Measurements from ENCODE around the gene AATF.

The AATF gene

DNA sequence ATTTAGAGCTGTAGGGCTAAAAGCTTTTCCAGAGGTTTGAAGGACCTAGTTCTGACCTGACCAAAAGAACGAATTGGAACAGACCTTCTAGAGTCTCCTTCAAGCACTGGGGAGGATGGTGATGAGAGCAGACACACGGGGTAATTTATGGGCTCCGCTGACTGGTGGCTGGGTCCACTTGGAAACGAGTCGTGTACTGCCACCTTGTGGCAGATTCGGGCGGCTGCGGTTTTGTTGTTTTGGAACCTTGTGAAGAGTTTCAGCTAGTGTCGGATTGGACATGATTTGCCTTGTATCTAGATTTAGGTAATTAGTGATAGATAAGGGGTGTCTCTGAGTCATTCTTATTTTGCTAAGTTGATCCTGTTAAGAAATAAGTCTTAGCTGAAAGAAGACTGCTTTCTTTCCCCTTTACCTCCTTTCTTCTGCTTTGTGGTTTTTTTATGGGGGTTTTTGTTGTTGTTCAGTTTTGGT, 98.9 kb downstream of the AATF start:
- peaks cover 9 to 14% of the 10 kb centered on the region in 2 experiments for H3K4me1 ChIP-seq (ENCODE audit: control insufficient read depth in 1 of 2, insufficient read depth in 2 of 2, low read length in 2 of 2)
- no peaks in the 10 kb centered on the region for H3K27me3 ChIP-seq (ENCODE audit: insufficient read depth, low read length)
- DNase-seq = peak; percentile 81 to 92
- no peak overlapping the region for H3K4me3 ChIP-seq (ENCODE audit: low read depth, low read length)
- H3K36me3 ChIP-seq (ENCODE audit: control insufficient read depth in 1 of 2, insufficient read depth in 2 of 2, low read length in 2 of 2) = peaks cover 7 to 10% of the 10 kb centered on the region in 2 experiments
- no peaks in the 10 kb centered on the region for H3K79me1 ChIP-seq (ENCODE audit: low read length)
- no peak overlapping the region for H3K18ac ChIP-seq (ENCODE audit: low read length)
- H3K27ac ChIP-seq (ENCODE audit: low read depth, low read length) = no peak overlapping the region
- H3K4me2 ChIP-seq (ENCODE audit: low read length) = no peak overlapping the region
- H2BK120ac ChIP-seq (ENCODE audit: insufficient read depth, low read length, poor library complexity) = no peak overlapping the region
- H2BK12ac ChIP-seq (ENCODE audit: low read length) = no peak overlapping the region
- no peak overlapping the region for H4K91ac ChIP-seq (ENCODE audit: low read depth, low read length)
- no peak overlapping the region for H3K4ac ChIP-seq (ENCODE audit: low read depth, low read length)
- no peak overlapping the region for H3K14ac ChIP-seq (ENCODE audit: low read length)
- no peak overlapping the region for H2BK5ac ChIP-seq (ENCODE audit: low read depth, low read length, poor library complexity)
- no peaks in the 10 kb centered on the region for H3K79me2 ChIP-seq (ENCODE audit: control insufficient read depth, insufficient read depth, low read length, poor library complexity)
- no peaks in the 10 kb centered on the region for H3K9me3 ChIP-seq (ENCODE audit: insufficient read depth, low read depth, low read length)
- WGBS (ENCODE audit: extremely low coverage, insufficient coverage, insufficient read length) = no CpG with 5 or more reads among the region's 9 CpGs
- no peak overlapping the region for H4K12ac ChIP-seq (ENCODE audit: low read depth, low read length)
- H4K8ac ChIP-seq (ENCODE audit: low read depth, low read length) = no peak overlapping the region
- H2AFZ ChIP-seq (ENCODE audit: insufficient read depth, low read length, poor library complexity) = no peak overlapping the region
- H2AK5ac ChIP-seq (ENCODE audit: low read length) = no peak overlapping the region
- H3K23ac ChIP-seq (ENCODE audit: low read length) = no peak overlapping the region
- no peak overlapping the region for H3K9ac ChIP-seq (ENCODE audit: low read length)

DNA sequence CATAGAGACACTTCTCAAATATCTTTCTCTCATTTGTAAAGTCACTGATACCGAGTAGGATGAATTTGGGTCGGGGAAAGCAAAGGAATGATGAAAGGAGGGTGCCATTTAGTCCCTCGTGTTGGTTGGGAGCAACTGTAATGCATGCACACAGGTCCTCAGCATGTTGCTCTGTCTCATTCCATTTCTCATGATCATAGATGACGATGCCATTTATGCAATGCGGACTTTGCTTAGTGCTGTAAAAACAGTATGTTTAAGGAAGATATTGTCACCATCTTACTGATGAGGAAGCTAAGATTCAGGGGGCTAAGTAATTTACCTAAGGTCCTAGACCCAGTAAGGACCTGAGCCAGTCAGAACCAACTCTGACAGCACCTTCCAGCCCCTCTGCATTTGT, 100.1 kb downstream of the AATF start:
- Histone ChIP-seq H3K27ac (ENCODE audit: low read depth, low read length) (no peak overlapping the region), H3K4me3 (ENCODE audit: low read depth, low read length) (no peak overlapping the region), H3K9me3 (ENCODE audit: insufficient read depth, low read depth, low read length) (no peaks in the 10 kb centered on the region), H3K36me3 (ENCODE audit: control insufficient read depth in 1 of 2, insufficient read depth in 2 of 2, low read length in 2 of 2) (peaks cover 5 to 8% of the 10 kb centered on the region in 2 experiments), H4K8ac (ENCODE audit: low read depth, low read length) (no peak overlapping the region), H3K4me1 (ENCODE audit: control insufficient read depth in 1 of 2, insufficient read depth in 2 of 2, low read length in 2 of 2) (peaks cover 9 to 11% of the 10 kb centered on the region in 2 experiments), H3K4ac (ENCODE audit: low read depth, low read length) (no peak overlapping the region), H3K79me2 (ENCODE audit: control insufficient read depth, insufficient read depth, low read length, poor library complexity) (no peaks in the 10 kb centered on the region), H3K9ac (ENCODE audit: low read length) (no peak overlapping the region), H2BK120ac (ENCODE audit: insufficient read depth, low read length, poor library complexity) (no peak overlapping the region), H2AK5ac (ENCODE audit: low read length) (no peak overlapping the region), H3K79me1 (ENCODE audit: low read length) (no peaks in the 10 kb centered on the region), H3K23ac (ENCODE audit: low read length) (no peak overlapping the region), H2BK5ac (ENCODE audit: low read depth, low read length, poor library complexity) (no peak overlapping the region), H2AFZ (ENCODE audit: insufficient read depth, low read length, poor library complexity) (no peak overlapping the region), H4K91ac (ENCODE audit: low read depth, low read length) (no peak overlapping the region), H3K4me2 (ENCODE audit: low read length) (no peak overlapping the region), H3K14ac (ENCODE audit: low read length) (no peak overlapping the region), H3K27me3 (ENCODE audit: insufficient read depth, low read length) (no peaks in the 10 kb centered on the region), H2BK12ac (ENCODE audit: low read length) (no peak overlapping the region), H4K12ac (ENCODE audit: low read depth, low read length) (no peak overlapping the region), H3K18ac (ENCODE audit: low read length) (no peak overlapping the region)
- DNase-seq = peak; percentile 51 to 67
- no CpG with 5 or more reads among the region's 5 CpGs for WGBS (ENCODE audit: extremely low coverage, insufficient coverage, insufficient read length)

DNA sequence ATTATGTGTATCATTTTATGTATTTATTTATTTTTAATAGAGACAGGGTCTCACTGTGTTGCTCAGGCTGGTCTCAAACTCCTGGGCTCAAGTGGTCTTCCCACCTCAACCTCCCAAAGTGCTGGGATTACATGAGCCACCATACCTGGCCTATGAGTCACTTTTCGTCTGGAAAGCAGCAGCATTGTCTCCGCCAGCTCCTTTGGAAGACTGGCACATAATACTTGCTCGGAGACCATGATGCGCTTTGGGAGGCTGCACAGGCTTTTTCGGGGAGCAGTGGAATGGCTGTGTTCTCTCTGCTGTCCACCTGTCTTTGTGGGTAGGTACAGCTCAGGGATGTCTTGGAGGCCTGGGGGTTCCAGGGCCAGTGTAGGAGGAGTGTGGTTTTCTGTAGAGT, 102.2 kb downstream of the AATF start:
- H3K4me1 ChIP-seq (ENCODE audit: control insufficient read depth in 1 of 2, insufficient read depth in 2 of 2, low read length in 2 of 2) = peaks cover 9% of the 10 kb centered on the region in 2 experiments
- H2AFZ ChIP-seq (ENCODE audit: insufficient read depth, low read length, poor library complexity) = no peak overlapping the region
- H3K4me2 ChIP-seq (ENCODE audit: low read length) = peak overlapping the region; percentile 24
- DNase-seq = peak in 1 of 2 donors; percentile 44
- no peak overlapping the region for H3K18ac ChIP-seq (ENCODE audit: low read length)
- H3K4me3 ChIP-seq (ENCODE audit: low read depth, low read length) = no peak overlapping the region
- peaks cover 5 to 14% of the 10 kb centered on the region in 2 experiments for H3K36me3 ChIP-seq (ENCODE audit: control insufficient read depth in 1 of 2, insufficient read depth in 2 of 2, low read length in 2 of 2)
- H2AK5ac ChIP-seq (ENCODE audit: low read length) = no peak overlapping the region
- H3K14ac ChIP-seq (ENCODE audit: low read length) = no peak overlapping the region
- no peak overlapping the region for H3K4ac ChIP-seq (ENCODE audit: low read depth, low read length)
- no peak overlapping the region for H3K9ac ChIP-seq (ENCODE audit: low read length)
- no peak overlapping the region for H2BK120ac ChIP-seq (ENCODE audit: insufficient read depth, low read length, poor library complexity)
- H3K9me3 ChIP-seq (ENCODE audit: insufficient read depth, low read depth, low read length) = no peaks in the 10 kb centered on the region
- H3K27me3 ChIP-seq (ENCODE audit: insufficient read depth, low read length) = no peaks in the 10 kb centered on the region
- no CpG with 5 or more reads among the region's 5 CpGs for WGBS (ENCODE audit: extremely low coverage, insufficient coverage, insufficient read length)
- H3K23ac ChIP-seq (ENCODE audit: low read length) = no peak overlapping the region
- no peak overlapping the region for H2BK12ac ChIP-seq (ENCODE audit: low read length)
- no peaks in the 10 kb centered on the region for H3K79me1 ChIP-seq (ENCODE audit: low read length)
- no peak overlapping the region for H4K12ac ChIP-seq (ENCODE audit: low read depth, low read length)
- H3K79me2 ChIP-seq (ENCODE audit: control insufficient read depth, insufficient read depth, low read length, poor library complexity) = no peaks in the 10 kb centered on the region
- no peak overlapping the region for H4K8ac ChIP-seq (ENCODE audit: low read depth, low read length)
- H4K91ac ChIP-seq (ENCODE audit: low read depth, low read length) = no peak overlapping the region
- no peak overlapping the region for H3K27ac ChIP-seq (ENCODE audit: low read depth, low read length)
- H2BK5ac ChIP-seq (ENCODE audit: low read depth, low read length, poor library complexity) = no peak overlapping the region

DNA sequence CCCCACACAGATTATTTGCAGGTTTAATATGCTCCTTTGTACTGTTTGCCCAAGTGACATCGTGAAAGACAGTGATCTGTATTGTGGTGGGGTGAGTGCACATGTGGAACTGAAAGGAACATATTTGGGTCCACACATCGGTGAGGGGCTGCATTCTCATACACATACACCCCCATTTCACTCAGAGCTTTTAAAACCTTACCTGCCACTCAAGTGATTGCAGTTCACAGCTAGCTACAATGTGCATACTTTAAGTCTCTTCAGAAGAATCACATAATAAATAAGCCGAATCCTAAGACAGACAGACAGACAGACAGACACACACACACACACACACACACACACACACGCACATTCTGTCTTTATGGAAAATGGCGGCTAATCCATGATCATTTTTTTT, 102.6 kb downstream of the AATF start:
- Histone ChIP-seq H3K36me3 (ENCODE audit: control insufficient read depth in 1 of 2, insufficient read depth in 2 of 2, low read length in 2 of 2) (peaks cover 5 to 14% of the 10 kb centered on the region in 2 experiments), H3K14ac (ENCODE audit: low read length) (no peak overlapping the region), H3K79me2 (ENCODE audit: control insufficient read depth, insufficient read depth, low read length, poor library complexity) (no peaks in the 10 kb centered on the region), H4K12ac (ENCODE audit: low read depth, low read length) (no peak overlapping the region), H3K18ac (ENCODE audit: low read length) (no peak overlapping the region), H3K9me3 (ENCODE audit: insufficient read depth, low read depth, low read length) (no peaks in the 10 kb centered on the region), H3K23ac (ENCODE audit: low read length) (no peak overlapping the region), H3K27me3 (ENCODE audit: insufficient read depth, low read length) (no peaks in the 10 kb centered on the region), H2BK12ac (ENCODE audit: low read length) (no peak overlapping the region), H2AK5ac (ENCODE audit: low read length) (no peak overlapping the region), H4K91ac (ENCODE audit: low read depth, low read length) (no peak overlapping the region), H3K4me2 (ENCODE audit: low read length) (peak overlapping the region; percentile 24), H4K8ac (ENCODE audit: low read depth, low read length) (no peak overlapping the region), H2AFZ (ENCODE audit: insufficient read depth, low read length, poor library complexity) (no peak overlapping the region), H3K4me3 (ENCODE audit: low read depth, low read length) (no peak overlapping the region), H2BK5ac (ENCODE audit: low read depth, low read length, poor library complexity) (no peak overlapping the region), H3K79me1 (ENCODE audit: low read length) (no peaks in the 10 kb centered on the region), H3K27ac (ENCODE audit: low read depth, low read length) (no peak overlapping the region), H3K9ac (ENCODE audit: low read length) (no peak overlapping the region), H3K4me1 (ENCODE audit: control insufficient read depth in 1 of 2, insufficient read depth in 2 of 2, low read length in 2 of 2) (peaks cover 9% of the 10 kb centered on the region in 2 experiments), H3K4ac (ENCODE audit: low read depth, low read length) (no peak overlapping the region), H2BK120ac (ENCODE audit: insufficient read depth, low read length, poor library complexity) (no peak overlapping the region)
- DNase-seq = no peak
- WGBS (ENCODE audit: extremely low coverage, insufficient coverage, insufficient read length) = no CpG with 5 or more reads among the region's 5 CpGs

All from trophoblast cell (in vitro differentiated cells and primary cell).